GM19193 (cell line): ENCODE measurements around the gene PLCD4.

ENCODE experiments used
- POLR2A ChIP-seq: IDR thresholded peaks from 4 replicates; pipeline ENCODE4 v1.6.1; 2011; ENCODE audit not compliant: insufficient read depth, insufficient read length; ENCODE audit errors: extremely low read depth

PLCD4 gene

GRCh38 chr2:218680061-218680460 is 72.4 kb downstream of the PLCD4 start:
- no peak for TF ChIP-seq POLR2A
